Posterior vena cava (tissue), 2 donors: ENCODE measurements around the gene TRDN. TPM values are rescaled to one million over a fixed set of nuclear protein-coding genes. Genes with fewer than 3 reads are reported as not detected.

Source experiments
- DNase-seq: peaks from one replicate; pipeline ENCODE4 v3.0.0-alpha.2; 2020; ENCODE audit warnings: low spot score
- intact Hi-C, 2 donors: fragments of 100-400 bp; cut with DNase I; formaldehyde crosslinking; loops; one replicate each; pipeline versions ENCODE4 v1.14.1 to v1.14.2; 2022 to 2023
- long read RNA-seq, 2 donors: library from polyadenylated mRNA; unstranded; transcript quantifications; one replicate each; pipeline ENCODE4 v2.0.0, GENCODE V29; 2020 to 2021
- total RNA-seq, 2 donors: library from RNA; stranded (reverse); fragmentation: NEBNext Ultra II Directional; extraction: Animal tissue kit (Norgen Biotek cat#: 25700); gene quantifications; one replicate each; pipeline ENCODE4 v1.2.1, GENCODE V29; 2021
- donor health status: DM: yes; HTN: yes; CAD: no.
- donor health status: DM: yes; HTN: yes; CAD: no.

The TRDN gene, protein sequence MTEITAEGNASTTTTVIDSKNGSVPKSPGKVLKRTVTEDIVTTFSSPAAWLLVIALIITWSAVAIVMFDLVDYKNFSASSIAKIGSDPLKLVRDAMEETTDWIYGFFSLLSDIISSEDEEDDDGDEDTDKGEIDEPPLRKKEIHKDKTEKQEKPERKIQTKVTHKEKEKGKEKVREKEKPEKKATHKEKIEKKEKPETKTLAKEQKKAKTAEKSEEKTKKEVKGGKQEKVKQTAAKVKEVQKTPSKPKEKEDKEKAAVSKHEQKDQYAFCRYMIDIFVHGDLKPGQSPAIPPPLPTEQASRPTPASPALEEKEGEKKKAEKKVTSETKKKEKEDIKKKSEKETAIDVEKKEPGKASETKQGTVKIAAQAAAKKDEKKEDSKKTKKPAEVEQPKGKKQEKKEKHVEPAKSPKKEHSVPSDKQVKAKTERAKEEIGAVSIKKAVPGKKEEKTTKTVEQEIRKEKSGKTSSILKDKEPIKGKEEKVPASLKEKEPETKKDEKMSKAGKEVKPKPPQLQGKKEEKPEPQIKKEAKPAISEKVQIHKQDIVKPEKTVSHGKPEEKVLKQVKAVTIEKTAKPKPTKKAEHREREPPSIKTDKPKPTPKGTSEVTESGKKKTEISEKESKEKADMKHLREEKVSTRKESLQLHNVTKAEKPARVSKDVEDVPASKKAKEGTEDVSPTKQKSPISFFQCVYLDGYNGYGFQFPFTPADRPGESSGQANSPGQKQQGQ
- total RNA-seq = 10 to 100 TPM in 1 of 2 donors, 1 to 10 TPM in 1; 5.4 to 10.3 TPM
- long read RNA-seq, donor 1, partial matches to known transcripts = 2 of 5 reads
- long read RNA-seq, donor 1, other reads (novel, unspliced or antisense) = 2 of 5 reads
- long read RNA-seq, donor 2, partial matches to known transcripts = 1 of 2 reads
- long read RNA-seq, donor 2, other reads (novel, unspliced or antisense) = 1 of 2 reads

DNA sequence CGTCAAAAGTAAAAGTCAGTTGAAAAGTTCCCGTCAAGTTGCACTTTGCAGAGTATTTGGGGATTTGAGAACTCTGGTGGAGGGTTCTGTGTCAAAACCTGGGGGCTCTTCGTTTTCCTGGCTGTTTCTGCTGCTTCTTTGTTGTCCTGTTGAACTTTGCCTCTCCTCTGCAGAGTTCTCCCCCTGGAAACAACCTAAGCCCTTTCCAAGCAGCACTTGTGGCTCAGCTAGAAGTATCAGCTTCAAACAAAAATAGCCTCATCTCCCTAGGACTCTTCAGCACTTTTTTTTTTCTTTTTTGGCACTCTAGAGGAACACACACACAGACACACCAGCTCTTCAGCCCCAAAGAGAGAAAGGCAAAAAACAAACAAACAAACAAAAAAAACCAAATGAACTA, at the start of gene TRDN:
TSS of gene TRDN (minus strand) at position 169 of the 400 bp plus-strand sequence. CDS start 175 bp downstream, outside the sequence.
- DNase-seq = no peak
- intact Hi-C loops = loop anchor here in 1 of 2 donors (10.0 kb wide), 1 partner anchor 102 kb away; no protein-coding TSS in a partner anchor

DNA sequence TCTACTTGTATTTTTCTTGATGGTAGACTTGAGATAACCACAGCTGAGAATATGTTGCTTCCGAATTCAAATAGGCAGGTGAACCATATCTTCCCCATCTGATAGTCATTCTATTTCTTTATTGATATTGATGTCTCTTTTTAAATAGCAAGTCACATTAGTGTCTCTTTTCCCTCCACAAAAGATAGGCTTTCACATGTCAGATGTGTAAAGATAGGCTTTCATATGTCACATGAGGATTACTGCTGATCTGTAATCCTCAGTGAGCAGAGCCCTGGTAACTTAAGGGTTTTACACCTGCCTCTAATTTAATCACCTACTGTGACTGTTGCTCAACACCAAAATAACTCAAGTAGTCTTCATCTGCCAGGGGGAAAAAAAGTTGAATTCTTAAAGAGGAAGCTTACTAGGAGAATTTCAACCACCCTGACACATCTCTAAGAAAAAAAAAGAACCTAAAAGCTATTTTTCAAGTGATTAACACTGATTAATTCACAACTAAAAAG, 45.3 kb upstream of the TRDN start:
- no peak for DNase-seq
- intact Hi-C loops = no loop called here

DNA sequence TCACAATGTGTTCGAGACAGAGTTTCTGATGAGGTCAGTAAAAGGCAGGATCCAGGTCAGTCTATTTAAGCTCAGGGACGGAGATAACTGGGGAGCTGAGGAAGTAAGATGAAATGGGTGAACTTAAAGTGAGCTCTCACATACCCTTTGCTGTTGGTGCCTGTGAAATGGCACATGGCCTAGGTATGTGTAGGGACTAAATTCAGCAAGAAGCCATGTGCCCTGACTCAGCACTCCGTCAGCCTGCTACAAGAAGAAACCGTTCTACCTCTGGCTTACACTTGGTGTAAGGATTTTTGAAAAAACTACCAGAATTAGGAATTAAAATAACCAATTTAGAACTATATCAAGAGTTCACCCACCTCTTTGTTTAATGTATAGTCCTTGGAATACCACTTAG, 41.1 kb upstream of the TRDN start:
- DNase-seq = no peak
- intact Hi-C loops = no loop called here

DNA sequence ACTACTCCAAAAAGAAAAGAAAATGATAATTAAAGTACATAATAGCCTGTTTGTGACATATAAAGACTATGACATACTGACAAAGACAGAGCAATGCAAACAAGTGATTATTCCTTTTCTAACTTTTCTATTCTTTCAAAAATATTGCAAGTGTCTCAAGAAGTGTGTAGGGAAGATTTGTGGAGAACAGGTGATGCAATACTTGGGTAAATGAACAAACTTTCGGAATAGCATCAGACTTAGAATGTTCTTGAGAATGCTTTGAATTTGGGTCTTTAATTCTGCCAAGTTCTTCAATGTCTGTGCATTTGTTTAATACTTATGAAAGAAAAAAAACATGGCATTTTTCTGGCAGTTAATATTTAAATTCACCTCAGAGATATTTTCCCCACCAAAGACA, 40.0 kb upstream of the TRDN start:
- DNase-seq = no peak
- intact Hi-C loops = no loop called here

DNA sequence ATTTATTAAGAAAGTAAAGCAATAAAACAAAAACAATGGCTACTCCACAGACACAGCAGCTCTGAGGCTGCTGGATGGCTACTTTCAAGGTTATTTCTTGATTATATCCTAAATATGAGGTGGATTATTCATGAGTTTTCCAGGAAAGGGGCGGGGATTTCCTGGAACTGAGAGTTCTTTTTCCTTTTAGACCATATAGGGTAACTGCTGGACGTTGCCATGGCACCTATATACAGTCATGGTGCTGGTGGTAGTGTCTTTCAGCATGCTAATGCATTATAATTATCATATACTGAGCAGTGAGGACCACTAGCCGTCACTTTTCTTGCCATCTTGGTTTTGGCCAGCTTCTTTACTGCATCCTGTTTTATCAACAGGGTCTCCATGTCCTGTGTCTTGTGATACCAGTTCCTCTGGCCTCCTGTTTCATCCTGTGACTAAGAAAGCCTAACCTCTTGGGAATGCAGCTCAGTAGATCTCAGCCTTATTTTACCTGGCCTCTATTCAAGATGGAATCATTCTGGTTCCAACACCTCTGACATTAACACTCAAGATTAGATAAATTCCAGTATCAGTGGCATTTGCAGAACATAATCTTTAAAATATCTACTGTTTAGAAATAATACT, 32.3 kb upstream of the TRDN start:
- DNase-seq = no peak
- intact Hi-C loops = no loop called here

DNA sequence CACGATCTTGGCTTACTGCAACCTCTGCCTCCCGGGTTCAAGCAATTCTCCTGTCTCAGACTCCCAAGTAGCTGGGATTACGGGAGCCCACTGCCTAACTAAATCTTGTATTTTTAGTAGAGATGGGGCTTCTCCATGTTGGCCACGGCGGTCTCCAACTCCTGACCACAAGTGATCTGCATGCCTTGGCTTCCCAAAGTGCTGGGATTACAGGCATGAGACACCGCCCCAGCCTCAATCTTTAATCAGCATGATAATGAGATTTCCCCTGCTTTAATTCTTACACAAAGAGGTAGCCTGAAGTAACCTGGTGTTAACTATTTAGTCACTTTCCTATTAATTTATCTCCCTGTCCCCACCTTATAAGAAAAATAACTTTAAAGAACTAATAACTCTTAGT, 31.3 kb upstream of the TRDN start:
- no peak for DNase-seq
- intact Hi-C loops = no loop called here

DNA sequence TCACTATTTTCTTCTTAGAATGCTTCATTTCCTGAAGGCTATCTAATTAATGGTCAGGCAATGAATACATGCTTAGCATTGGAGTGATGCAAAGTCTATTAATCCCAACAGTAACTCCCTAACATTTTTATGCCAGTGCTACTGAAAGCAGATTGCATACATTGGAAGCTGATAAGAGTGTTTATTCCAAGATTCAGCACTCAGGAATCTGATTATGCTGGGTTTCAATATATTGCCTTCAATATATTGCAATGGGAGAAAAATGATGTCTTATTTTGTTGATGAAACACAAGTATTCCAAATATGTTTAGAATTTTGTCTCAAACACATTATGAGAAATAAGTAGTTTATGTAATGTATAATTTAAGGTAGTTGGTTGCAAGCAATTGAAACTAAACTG, 26.7 kb upstream of the TRDN start:
- no peak for DNase-seq
- intact Hi-C loops = no loop called here

DNA sequence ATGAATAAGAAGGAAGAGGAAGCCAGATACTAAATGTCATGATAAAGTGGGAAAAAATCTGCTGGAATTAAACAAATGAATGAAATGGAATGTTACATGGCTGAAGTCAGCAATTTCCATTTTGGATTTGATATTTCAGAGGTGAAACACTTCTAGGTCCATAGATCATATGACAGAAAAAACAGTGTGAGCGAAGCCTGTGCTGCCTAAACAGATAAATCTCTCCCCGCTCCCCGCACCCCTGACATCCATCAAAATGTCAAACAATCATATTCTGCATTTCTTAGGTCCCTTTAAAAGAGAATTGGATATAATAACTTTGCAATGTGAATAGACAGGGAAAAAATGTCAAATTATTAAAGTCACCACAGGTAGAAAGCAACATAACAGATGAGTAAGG, 26.0 kb upstream of the TRDN start:
- intact Hi-C loops = no loop called here

DNA sequence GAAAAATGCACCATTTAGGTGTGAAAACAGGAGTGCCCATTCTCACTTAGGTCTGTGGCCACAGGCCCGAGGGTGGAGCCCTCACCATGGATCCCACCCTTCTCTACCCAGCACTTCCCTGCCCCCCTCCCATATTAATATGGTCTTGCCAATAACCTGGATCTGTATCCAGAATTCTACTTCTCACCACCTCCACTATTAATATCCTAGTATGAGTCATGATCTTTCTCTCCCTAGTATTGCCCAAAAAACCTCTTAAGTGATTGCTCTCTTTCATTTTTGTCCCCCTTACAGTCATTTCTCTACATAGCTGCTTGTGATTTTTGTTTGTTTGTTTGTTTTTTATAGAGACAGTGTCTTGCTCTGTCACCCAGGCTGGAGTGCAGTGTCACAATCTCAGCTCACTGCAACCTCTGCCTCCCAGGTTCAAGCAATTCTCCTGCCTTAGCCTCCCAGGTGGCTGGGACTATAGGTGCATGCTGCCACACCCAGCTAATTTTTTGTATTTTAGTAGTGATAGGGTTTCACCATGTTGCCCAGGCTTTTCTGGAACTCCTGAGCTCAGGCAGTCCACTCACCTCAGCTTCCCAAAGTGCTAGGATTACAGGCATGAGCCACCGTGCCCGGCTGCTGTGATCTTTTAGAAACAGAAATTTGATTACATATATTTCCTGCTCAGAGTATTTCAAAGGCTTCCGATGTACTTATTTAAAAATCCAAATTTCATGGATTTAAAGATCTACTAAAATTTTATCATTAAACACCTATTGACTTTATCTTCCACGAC, 24.5 kb upstream of the TRDN start:
- DNase-seq = no peak
- intact Hi-C loops = no loop called here

More for the DNA sequence above, 26.0 kb upstream of the TRDN start:
- DNase-seq = no peak

DNA sequence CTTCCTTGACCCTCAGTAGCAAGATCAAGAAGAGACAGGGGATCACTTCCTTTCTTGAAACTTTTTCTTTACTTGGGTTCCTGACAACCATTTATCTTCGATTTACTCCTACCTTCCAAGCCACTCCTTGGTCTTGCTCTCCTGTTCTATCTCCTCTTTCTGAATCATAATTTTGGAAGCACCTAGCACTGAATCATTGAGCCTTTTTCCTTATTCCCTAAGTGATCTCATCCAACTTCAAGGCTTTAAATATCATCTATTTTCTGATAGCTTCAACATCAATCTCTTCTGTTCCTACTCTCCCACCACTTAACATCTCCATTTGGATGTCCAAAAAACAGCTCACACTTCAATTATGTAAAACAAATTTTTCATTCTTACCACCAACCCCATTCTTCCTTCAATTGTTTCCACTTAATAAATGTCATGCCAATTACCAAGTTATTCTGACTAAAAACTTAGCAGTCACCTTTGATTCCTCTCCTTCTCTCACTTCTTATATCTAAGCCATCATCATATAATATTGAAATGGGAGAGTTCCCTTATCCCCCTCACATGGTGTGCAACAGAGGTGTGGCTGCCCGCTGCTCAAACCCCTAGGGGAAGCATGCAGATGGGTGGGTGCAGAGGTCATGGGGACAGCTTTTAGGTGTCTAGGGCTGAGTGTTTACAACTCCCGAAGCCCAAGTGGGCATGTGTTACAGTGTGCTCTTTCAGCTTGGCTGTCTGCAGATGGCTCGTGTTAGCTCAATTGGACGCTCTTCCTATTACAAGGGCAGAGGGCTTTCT, 23.4 kb upstream of the TRDN start:
- no peak for DNase-seq
- intact Hi-C loops = no loop called here

DNA sequence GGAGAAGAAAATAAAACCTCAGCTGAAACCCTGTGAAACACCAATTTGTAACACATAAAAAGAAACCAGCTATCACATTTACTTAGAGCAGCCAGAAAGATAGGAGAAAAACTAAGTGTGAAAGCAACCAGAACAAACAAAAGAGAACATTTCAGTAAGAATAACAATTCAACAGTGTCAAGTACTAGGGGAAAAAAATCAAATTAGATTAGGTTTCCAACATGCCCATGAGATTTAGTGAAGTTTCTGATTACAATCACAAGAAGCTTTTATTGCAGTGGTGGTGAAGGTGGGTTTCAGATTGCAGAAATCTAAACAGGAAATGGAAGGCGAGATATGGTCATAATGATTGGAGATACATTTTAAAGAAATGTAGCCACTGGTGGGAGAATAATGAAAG, 22.1 kb upstream of the TRDN start:
- DNase-seq = no peak
- intact Hi-C loops = no loop called here

DNA sequence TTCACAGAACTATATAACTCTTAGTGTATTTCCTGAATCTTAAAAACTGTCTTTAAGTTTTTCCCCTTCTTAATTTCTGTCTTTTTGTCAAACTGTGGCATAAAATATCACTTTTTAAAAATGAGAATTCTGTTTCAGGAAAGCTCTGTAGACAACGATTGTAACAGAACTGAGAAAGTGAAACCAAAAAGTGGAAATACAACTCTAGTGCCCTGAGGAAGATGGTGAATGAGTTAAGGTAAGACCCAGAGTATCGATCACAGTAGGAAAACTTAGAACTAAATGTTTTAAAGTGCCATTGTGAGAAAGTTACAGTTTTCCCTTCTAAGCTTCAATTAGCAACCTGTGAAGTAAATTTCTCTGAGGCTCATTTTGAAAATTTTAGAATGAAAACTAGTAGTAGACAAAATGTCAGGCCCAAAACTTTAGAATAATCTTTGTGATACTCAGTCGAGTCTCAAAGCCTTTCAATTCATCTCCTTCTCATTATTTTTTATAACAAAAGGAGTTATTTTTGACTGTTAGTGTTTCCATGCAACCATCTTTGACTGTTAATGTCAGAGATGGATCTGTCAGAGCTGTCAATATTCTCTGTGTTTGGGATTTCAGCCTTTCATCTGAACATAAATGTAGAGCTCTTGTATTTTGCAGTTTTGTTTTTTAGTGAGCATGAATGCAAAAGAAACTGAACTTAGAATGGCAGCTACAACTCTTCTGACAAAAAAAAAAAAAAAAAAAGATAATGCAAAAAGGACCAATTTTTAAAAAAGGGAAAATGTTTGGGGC, 19.0 kb upstream of the TRDN start:
- no peak for DNase-seq
- intact Hi-C loops = no loop called here

DNA sequence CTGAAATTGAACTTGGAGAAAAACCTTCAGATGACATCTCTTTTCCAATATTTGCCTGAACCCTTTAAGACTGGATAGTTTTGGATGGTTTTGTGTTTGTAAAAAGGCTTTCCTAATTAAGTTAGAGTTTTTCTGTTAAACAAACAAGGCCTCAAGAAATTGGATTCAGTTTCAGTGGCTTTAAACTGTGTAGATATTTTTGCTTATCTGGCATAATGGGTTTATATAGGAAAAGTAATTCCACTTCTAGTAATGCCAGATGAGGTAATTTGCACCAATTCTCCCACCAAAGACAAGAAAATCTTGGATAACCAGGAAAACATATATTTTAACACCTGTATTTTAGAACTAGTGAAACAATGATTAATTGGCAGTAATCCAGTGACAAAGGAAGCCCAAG, 12.0 kb upstream of the TRDN start:
- intact Hi-C loops = no loop called here
- no peak for DNase-seq

DNA sequence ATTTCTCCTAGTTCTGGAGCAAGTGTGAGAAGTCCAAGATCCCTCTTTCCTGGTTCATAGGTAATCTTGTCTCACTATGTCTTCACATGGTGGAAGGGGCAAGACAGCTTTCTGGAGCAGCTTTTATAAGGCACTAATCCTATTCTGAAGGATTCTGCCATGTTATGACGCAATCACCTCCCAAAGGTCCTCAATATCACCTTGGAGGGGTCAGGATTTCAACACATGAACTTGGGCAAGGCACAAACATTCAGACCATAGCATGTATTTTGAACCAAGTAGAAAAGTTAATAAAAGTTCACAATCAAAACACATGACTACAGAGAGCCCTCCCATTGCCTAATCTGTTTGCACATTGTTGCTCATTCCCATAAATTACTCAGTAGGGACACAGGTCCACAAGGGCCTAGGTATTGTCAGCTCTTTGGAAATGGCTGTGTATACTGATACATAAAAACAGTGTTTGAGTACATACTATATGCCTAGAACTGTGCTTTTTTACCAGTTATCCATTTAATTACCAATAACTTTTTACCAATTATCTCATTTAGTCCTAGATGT, 11.3 kb upstream of the TRDN start:
- intact Hi-C loops = no loop called here
- DNase-seq = no peak

DNA sequence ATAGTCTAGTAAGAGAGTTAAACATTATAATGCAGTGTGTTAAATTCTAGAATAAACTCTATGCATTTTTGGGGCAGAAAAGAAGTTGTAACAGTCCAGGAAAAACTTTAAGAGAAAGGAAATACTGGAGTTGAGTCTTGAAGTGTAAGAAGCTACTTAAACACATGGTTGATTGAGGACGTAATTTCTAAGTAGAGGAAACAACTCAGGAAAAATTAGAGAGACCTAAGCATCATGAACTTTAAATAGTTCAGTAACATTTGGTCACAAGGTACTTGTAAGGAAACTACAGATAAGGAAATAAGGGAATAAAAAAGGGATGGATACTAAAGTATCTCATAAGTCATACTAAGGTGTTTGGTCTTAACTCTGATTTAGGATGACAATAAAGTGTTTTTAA, 4.7 kb upstream of the TRDN start:
- no peak for DNase-seq
- intact Hi-C loops = no loop called here

DNA sequence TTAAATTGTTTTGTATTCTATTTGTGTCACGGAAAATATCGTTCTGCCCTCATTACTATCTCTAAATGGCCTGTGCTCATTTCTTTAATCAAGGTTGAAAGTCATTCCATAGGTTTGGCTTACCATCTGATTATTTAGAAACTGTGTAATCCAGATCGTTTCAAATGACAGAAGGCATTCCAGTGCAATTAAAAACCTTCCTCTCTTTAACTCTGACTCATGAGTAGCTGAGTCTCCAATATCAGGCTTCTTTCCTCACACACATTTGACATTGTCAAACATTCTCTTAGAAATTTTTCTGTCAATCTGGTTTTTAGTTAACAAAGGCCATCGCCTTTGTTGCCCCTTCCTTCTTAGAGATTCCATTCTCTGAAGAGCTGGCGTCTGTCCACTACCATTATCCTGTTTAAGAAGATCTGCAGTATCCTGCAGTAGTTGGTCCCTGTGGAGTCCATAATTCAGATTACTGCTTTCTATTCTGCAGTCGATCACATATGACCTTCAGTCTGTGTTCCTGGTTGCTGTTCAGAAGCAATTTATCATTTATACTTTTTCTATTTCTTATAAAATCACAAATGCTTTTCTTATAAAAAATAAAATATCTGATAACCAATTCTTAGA, 3.9 kb upstream of the TRDN start:
- intact Hi-C loops = no loop called here
- no peak for DNase-seq

DNA sequence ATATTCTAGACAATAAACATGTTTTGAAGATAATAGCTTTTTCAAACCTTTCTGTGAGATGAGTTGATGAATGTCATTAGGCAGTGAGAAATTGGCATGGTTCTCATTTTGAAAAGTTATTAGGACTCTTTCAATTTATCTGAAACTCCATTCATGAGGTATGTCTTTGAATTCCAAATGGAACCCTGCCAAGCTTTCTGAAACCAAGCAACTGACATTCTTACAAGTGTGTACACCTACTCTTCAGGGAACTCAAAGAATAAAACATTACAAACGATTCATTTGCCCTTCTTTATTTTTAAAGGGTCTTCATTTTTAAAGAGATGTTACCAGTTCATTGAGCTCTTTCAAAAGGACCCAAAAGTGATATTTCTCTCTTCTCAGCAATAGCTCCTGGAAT, 2.1 kb upstream of the TRDN start:
- intact Hi-C loops = loop anchor here in 1 of 2 donors (10.0 kb wide), 1 partner anchor 104 kb away; no protein-coding TSS in a partner anchor
- DNase-seq = no peak
